HepG2 (cell line): Measurements from ENCODE around the gene INTU. TPM values are rescaled to one million over a fixed set of nuclear protein-coding genes. Genes with fewer than 3 reads are reported as not detected.

Experiments
- AHDC1 ChIP-seq: sonication (generic); formaldehyde crosslinking; IDR thresholded peaks from 2 replicates; pipeline ENCODE4 v1.5.1; 2020; ENCODE audit warnings: mild to moderate bottlenecking, missing genetic modification reagents, borderline replicate concordance
- REPIN1 ChIP-seq: sonication (generic); formaldehyde crosslinking; IDR thresholded peaks from 2 replicates; pipeline ENCODE4 v1.8.0; 2022; ENCODE audit warnings: missing genetic modification reagents, low read depth, mild to moderate bottlenecking, borderline replicate concordance
- TBL1XR1 ChIP-seq: fragments of 150-350 bp; IDR thresholded peaks from 2 replicates; pipeline ENCODE4 v1.6.1; 2014; ENCODE audit warnings: borderline replicate concordance, low read length; ENCODE audit not compliant: partially characterized antibody
- ZBTB20 ChIP-seq: sonication (generic); formaldehyde crosslinking; IDR thresholded peaks from 2 replicates; pipeline ENCODE4 v1.8.1; 2023; ENCODE audit warnings: missing genetic modification reagents, low read depth, mild to moderate bottlenecking, borderline replicate concordance
- ZFP36 ChIP-seq: fragments of 150-350 bp; IDR thresholded peaks from 2 replicates; pipeline ENCODE4 v1.6.1; 2018; ENCODE audit warnings: borderline replicate concordance, low read length, low read depth; ENCODE audit not compliant: partially characterized antibody
- ZNF335 ChIP-seq: sonication (generic); formaldehyde crosslinking; IDR thresholded peaks from 2 replicates; pipeline ENCODE4 v1.4.0; 2020; ENCODE audit warnings: missing genetic modification reagents
- ZNF343 ChIP-seq: sonication (generic); formaldehyde crosslinking; IDR thresholded peaks from 2 replicates; pipeline ENCODE4 v1.4.0; 2020; ENCODE audit warnings: mild to moderate bottlenecking, missing genetic modification reagents
- ZNF746 ChIP-seq: sonication (generic); formaldehyde crosslinking; IDR thresholded peaks from 2 replicates; pipeline ENCODE4 v1.8.0; 2022; ENCODE audit warnings: mild to moderate bottlenecking, missing genetic modification reagents
- polyA plus RNA-seq, 8 experiments: library from polyadenylated mRNA; depleted of rRNA in 3 of 8; stranded (reverse) in 7 of 8; unstranded in 1 of 8; fragments of >200 nt; fragmentation: Illumina TruSeq in 4 of 8; extraction: Trizol in 4 of 8; gene quantifications; 2 replicates each; pipeline versions ENCODE4 v1.2.1 to v1.2.3, GENCODE V29; 2011 to 2016; ENCODE audit warnings: low read depth in 4 of 8, missing spikeins in 1 of 8, mixed read lengths in 1 of 8; ENCODE audit not compliant: insufficient read depth in 1 of 8
- total RNA-seq, 5 experiments: library from RNA; depleted of rRNA; stranded (reverse); fragments of >200 nt; fragmentation: Illumina TruSeq; extraction: Trizol; gene quantifications; 2 replicates each; pipeline ENCODE4 v1.2.3, GENCODE V29; 2016; ENCODE audit warnings: low read depth in 1 of 5
- TF ChIP-seq, protein P1 (sequence below): sonication (generic); formaldehyde crosslinking; IDR thresholded peaks from 2 replicates; pipeline ENCODE4 v1.5.0; 2020; ENCODE audit warnings: mild to moderate bottlenecking, missing genetic modification reagents

Gene INTU
- total and polyA plus RNA-seq, 2 of the 13 experiments (the other 11 are each of a cell fraction or from before 2014, with no cell fraction given): 5.3 to 6.2 TPM

- TF ChIP-seq, protein P1, sequence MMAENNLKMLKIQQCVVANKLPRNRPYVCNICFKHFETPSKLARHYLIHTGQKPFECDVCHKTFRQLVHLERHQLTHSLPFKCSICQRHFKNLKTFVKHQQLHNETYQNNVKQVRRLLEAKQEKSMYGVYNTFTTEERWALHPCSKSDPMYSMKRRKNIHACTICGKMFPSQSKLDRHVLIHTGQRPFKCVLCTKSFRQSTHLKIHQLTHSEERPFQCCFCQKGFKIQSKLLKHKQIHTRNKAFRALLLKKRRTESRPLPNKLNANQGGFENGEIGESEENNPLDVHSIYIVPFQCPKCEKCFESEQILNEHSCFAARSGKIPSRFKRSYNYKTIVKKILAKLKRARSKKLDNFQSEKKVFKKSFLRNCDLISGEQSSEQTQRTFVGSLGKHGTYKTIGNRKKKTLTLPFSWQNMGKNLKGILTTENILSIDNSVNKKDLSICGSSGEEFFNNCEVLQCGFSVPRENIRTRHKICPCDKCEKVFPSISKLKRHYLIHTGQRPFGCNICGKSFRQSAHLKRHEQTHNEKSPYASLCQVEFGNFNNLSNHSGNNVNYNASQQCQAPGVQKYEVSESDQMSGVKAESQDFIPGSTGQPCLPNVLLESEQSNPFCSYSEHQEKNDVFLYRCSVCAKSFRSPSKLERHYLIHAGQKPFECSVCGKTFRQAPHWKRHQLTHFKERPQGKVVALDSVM: no peak
- TF ChIP-seq REPIN1 (CRISPR knock-in tag): no peak
- TF ChIP-seq TBL1XR1: no peak
- no peak for TF ChIP-seq ZNF335 (CRISPR knock-in tag)
- TF ChIP-seq ZBTB20: no peak
- TF ChIP-seq AHDC1 (CRISPR knock-in tag): no peak
- no peak for TF ChIP-seq ZNF746
- TF ChIP-seq ZNF343 (CRISPR knock-in tag): no peak
- no peak for TF ChIP-seq ZFP36
Measured at GRCh38 chr4:127672111-127672510, 39.4 kb downstream of the INTU start (continued).
